Keratinocyte (primary cell): ENCODE results near the gene LCE1E. TPM values are rescaled to one million over a fixed set of nuclear protein-coding genes. Genes with fewer than 3 reads are reported as not detected.
A peak's percentile ranks its signal among the peaks of the same experiment; 100 is the strongest.

Source experiments
- DNase-seq: peaks from one replicate; pipeline ENCODE4 v3.0.0-alpha.2; 2011; ENCODE audit warnings: low read depth, missing footprints, low spot score
- FAIRE-seq: peaks from 2 replicates; lab custom pipeline; 2011; peaks lifted over from hg19 to GRCh38; lab: Jason Lieb, UNC
- H2AFZ ChIP-seq: 2 replicates; pipeline ENCODE4 v1.6.0; 2012; ENCODE audit warnings: low read length, control low read depth, inconsistent platforms; ENCODE audit not compliant: control insufficient read depth
- H3K27ac ChIP-seq: 2 replicates; pipeline ENCODE4 v1.5.1; 2011; ENCODE audit warnings: low read length; ENCODE audit not compliant: control insufficient read depth, insufficient read depth
- H3K27me3 ChIP-seq: 3 replicates; pipeline ENCODE4 v1.6.0; 2011; ENCODE audit warnings: low read length; ENCODE audit not compliant: control insufficient read depth, insufficient read depth; ENCODE audit errors: extremely low read depth
- H3K36me3 ChIP-seq, 2 experiments: 2 replicates in 1 of 2; 3 replicates in 1 of 2; pipeline ENCODE4 v1.5.1; 2011; ENCODE audit warnings: low read length in 2 of 2, mild to moderate bottlenecking in 1 of 2; ENCODE audit not compliant: control insufficient read depth in 2 of 2, insufficient read depth in 2 of 2; ENCODE audit errors: extremely low read depth in 1 of 2
- H3K4me1 ChIP-seq: 3 replicates; pipeline ENCODE4 v1.5.1; 2011; ENCODE audit warnings: low read length; ENCODE audit not compliant: control insufficient read depth, insufficient read depth; ENCODE audit errors: extremely low read depth
- H3K4me2 ChIP-seq: 3 replicates; pipeline ENCODE4 v1.6.0; 2011; ENCODE audit warnings: low read depth, low read length; ENCODE audit not compliant: control insufficient read depth, insufficient read depth; ENCODE audit errors: extremely low read depth
- H3K4me3 ChIP-seq, 3 experiments: fragments of 200-600 bp in 1 of 3; sonication (generic) in 1 of 3; 2 replicates in 2 of 3; 3 replicates in 1 of 3; pipeline ENCODE4 v1.5.1; 2011 to 2016; ENCODE audit warnings: low read length in 3 of 3, mild to moderate bottlenecking in 3 of 3, control low read depth in 2 of 3, inconsistent platforms in 1 of 3, low read depth in 1 of 3, mixed read lengths in 1 of 3, mixed run types in 1 of 3, moderate library complexity in 1 of 3; ENCODE audit not compliant: control insufficient read depth in 2 of 3, insufficient read depth in 2 of 3; ENCODE audit errors: extremely low read depth in 1 of 3
- H3K79me2 ChIP-seq: 2 replicates; pipeline ENCODE4 v1.6.0; 2012; ENCODE audit warnings: low read length; ENCODE audit not compliant: control insufficient read depth, insufficient read depth
- H3K9ac ChIP-seq: 3 replicates; pipeline ENCODE4 v1.6.0; 2011; ENCODE audit warnings: low read length; ENCODE audit not compliant: control insufficient read depth, insufficient read depth; ENCODE audit errors: extremely low read depth
- H3K9me1 ChIP-seq: 3 replicates; pipeline ENCODE4 v1.6.0; 2011; ENCODE audit warnings: low read length; ENCODE audit not compliant: control insufficient read depth, insufficient read depth; ENCODE audit errors: extremely low read depth
- H3K9me3 ChIP-seq: 2 replicates; pipeline ENCODE4 v1.5.1; 2012; ENCODE audit warnings: low read depth, low read length; ENCODE audit not compliant: control insufficient read depth
- H4K20me1 ChIP-seq: 3 replicates; pipeline ENCODE4 v1.6.0; 2011; ENCODE audit warnings: low read length; ENCODE audit not compliant: control insufficient read depth, insufficient read depth; ENCODE audit errors: extremely low read depth
- CTCF ChIP-seq, 3 experiments: IDR thresholded peaks in 1 of 3; conservative IDR thresholded peaks in 1 of 3; optimal IDR thresholded peaks in 1 of 3; 2 replicates in 2 of 3; 3 replicates in 1 of 3; pipeline versions ENCODE3 to v1.5.1; 2011; ENCODE audit warnings: low read length in 3 of 3, mild to moderate bottlenecking in 3 of 3, moderate library complexity in 2 of 3, control low read depth in 1 of 3, inconsistent platforms in 1 of 3; ENCODE audit not compliant: insufficient read depth in 2 of 3; ENCODE audit errors: extremely low read depth in 1 of 3
- EZH2 ChIP-seq: IDR thresholded peaks from one replicate; pipeline ENCODE4 v1.6.1; 2012; ENCODE audit warnings: inconsistent platforms, mild to moderate bottlenecking, low read length, moderate library complexity
- dilution Hi-C: fragments of 300-500 bp; cut with MboI; formaldehyde crosslinking; loops from one replicate; pipeline ENCODE4 v1.7.0; 2020; ENCODE audit warnings: low sequenced_read_pairs; ENCODE audit not compliant: extremely low pct_ligation_motif_present
- polyA plus RNA-seq, 5 experiments: library from polyadenylated mRNA; depleted of rRNA in 3 of 5; stranded (reverse) in 3 of 5; stranded (forward) in 1 of 5; unstranded in 1 of 5; fragments of >200 nt; gene quantifications; 1 replicate in 1 of 5; 2 replicates in 3 of 5; 3 replicates in 1 of 5; pipeline versions ENCODE4 v1.2.1 to v1.2.3, GENCODE V29; 2011 to 2012; ENCODE audit warnings: missing spikeins in 2 of 5, low read depth in 1 of 5, low replicate concordance in 1 of 5

LCE1E gene
- polyA plus RNA-seq, 1 donor (not counting 4 experiments of a cell fraction or from before 2014, with no cell fraction given) = 1.0 TPM

GRCh38 chr1:152801333-152801732 is 15.3 kb downstream of the LCE1E start:
- no peaks in the 10 kb centered on the region for H3K36me3 ChIP-seq
- no peaks in the 10 kb centered on the region for H3K9me3 ChIP-seq
- no peak overlapping the region for H3K4me2 ChIP-seq
- dilution Hi-C loops = no loop called here
- TF ChIP-seq EZH2 = no peak
- TF ChIP-seq CTCF (optimal IDR thresholded peaks at IDR 0.05 in 1 of 3, IDR thresholded peaks at IDR 0.05 in 1 of 3, conservative IDR thresholded peaks at IDR 0.05 in 1 of 3; ENCODE audit: extremely low read depth in 1 of 3, insufficient read depth in 2 of 3, low read length in 3 of 3) = no peak
- H3K9ac ChIP-seq = no peak overlapping the region
- H3K9me1 ChIP-seq = no peaks in the 10 kb centered on the region
- no peaks in the 10 kb centered on the region for H3K79me2 ChIP-seq
- DNase-seq (no peak), FAIRE-seq (peak; percentile 70)
- H3K27ac ChIP-seq = no peak overlapping the region
- no peak overlapping the region for H3K4me3 ChIP-seq
- H4K20me1 ChIP-seq = no peaks in the 10 kb centered on the region
- H3K4me1 ChIP-seq = peaks cover 3% of the 10 kb centered on the region
- no peaks in the 10 kb centered on the region for H3K27me3 ChIP-seq
- no peak overlapping the region for H2AFZ ChIP-seq

GRCh38 chr1:152806576-152806975 is 20.5 kb downstream of the LCE1E start, which contains the start of gene LCE1C:
TSS of gene LCE1C (minus strand) at chr1:152806651. CDS start at chr1:152805478, 1,173 bp downstream.
- Histone ChIP-seq H3K9me3 (no peaks in the 10 kb centered on the region), H2AFZ (peak within 1 kb of the TSS; percentile 62), H3K4me1 (peaks cover 20% of the 10 kb centered on the region), H3K9ac (no peak within 1 kb of the TSS), H3K9me1 (no peaks in the 10 kb centered on the region), H3K27me3 (no peaks in the 10 kb centered on the region), H3K4me3 (no peak within 1 kb of the TSS), H3K79me2 (no peaks in the 10 kb centered on the region), H3K27ac (no peak within 1 kb of the TSS), H3K36me3 (no peaks in the 10 kb centered on the region), H4K20me1 (no peaks in the 10 kb centered on the region), H3K4me2 (peak within 1 kb of the TSS; percentile 53)
- dilution Hi-C loops = no loop called here
- DNase-seq (no peak), FAIRE-seq (peak; percentile 72)
- TF ChIP-seq CTCF (optimal IDR thresholded peaks at IDR 0.05 in 1 of 3, IDR thresholded peaks at IDR 0.05 in 1 of 3, conservative IDR thresholded peaks at IDR 0.05 in 1 of 3; ENCODE audit: extremely low read depth in 1 of 3, insufficient read depth in 2 of 3, low read length in 3 of 3) = no peak
- TF ChIP-seq EZH2 = no peak
